Smooth muscle cell (in vitro differentiated cells): Measurements from ENCODE around the gene TRPC1. TPM values are rescaled to one million over a fixed set of nuclear protein-coding genes. Genes with fewer than 3 reads are reported as not detected.

Source experiments
- DNase-seq: peaks from one replicate; lab custom pipeline; 2025; ENCODE audit not compliant: unreplicated experiment; lab: John Stamatoyannopoulos, UW
- H2AFZ ChIP-seq: fragments of 200-600 bp; sonication (generic); 2 replicates; pipeline ENCODE4 v1.6.0; 2016; ENCODE audit warnings: antibody characterized with exemption, low read depth, mild to moderate bottlenecking
- H3F3A ChIP-seq: fragments of 200-600 bp; sonication (generic); 2 replicates; pipeline ENCODE4 v1.6.0; 2017; ENCODE audit warnings: antibody characterized with exemption, low read depth
- H3K27ac ChIP-seq: fragments of 200-600 bp; sonication (generic); 2 replicates; pipeline ENCODE4 v1.5.1; 2016; ENCODE audit warnings: low read depth, mild to moderate bottlenecking
- H3K27me3 ChIP-seq: fragments of 200-600 bp; sonication (generic); 2 replicates; pipeline ENCODE4 v1.6.1; 2016; ENCODE audit warnings: low read depth, mild to moderate bottlenecking
- H3K36me3 ChIP-seq: fragments of 200-600 bp; sonication (generic); 2 replicates; pipeline ENCODE4 v1.5.1; 2016; ENCODE audit warnings: low read depth
- H3K4me1 ChIP-seq: fragments of 200-600 bp; sonication (generic); 2 replicates; pipeline ENCODE4 v1.5.1; 2016; ENCODE audit warnings: low read depth
- H3K4me2 ChIP-seq: fragments of 200-600 bp; sonication (generic); 2 replicates; pipeline ENCODE4 v1.6.0; 2016; ENCODE audit warnings: mild to moderate bottlenecking
- H3K4me3 ChIP-seq: fragments of 200-600 bp; sonication (generic); 2 replicates; pipeline ENCODE4 v1.5.1; 2016; ENCODE audit warnings: mild to moderate bottlenecking
- H3K79me2 ChIP-seq: fragments of 200-600 bp; sonication (generic); 2 replicates; pipeline ENCODE4 v1.6.0; 2016; ENCODE audit warnings: low read depth, mild to moderate bottlenecking
- H3K9ac ChIP-seq: fragments of 200-600 bp; sonication (generic); 2 replicates; pipeline ENCODE4 v1.6.0; 2016; ENCODE audit warnings: low read depth
- H3K9me3 ChIP-seq: fragments of 200-600 bp; sonication (generic); replicated peaks from 2 replicates; pipeline ENCODE4 v1.5.1; 2016; ENCODE audit warnings: low read depth
- H4K20me1 ChIP-seq: fragments of 200-600 bp; sonication (generic); 2 replicates; pipeline ENCODE4 v1.6.0; 2016; ENCODE audit warnings: low read depth
- WGBS: methylation state at CpG from one replicate; pipeline ENCODE4 v1.1.7; 2016; ENCODE audit warnings: low lambda C conversion rate; 5-methylcytosine and 5-hydroxymethylcytosine counted together
- polyA plus RNA-seq: library from polyadenylated mRNA; unstranded; fragments of >200 nt; fragmentation: Nextera tagmentation; extraction: Ambion mirVana; gene quantifications from 2 replicates; pipeline ENCODE4 v1.2.1, GENCODE V29; 2016
- total RNA-seq: library from RNA; depleted of rRNA; stranded (reverse); fragments of >200 nt; gene quantifications from 2 replicates; pipeline ENCODE4 v1.2.3, GENCODE V29; 2014
- TF ChIP-seq, protein P1 (sequence below): fragments of 200-600 bp; sonication (generic); IDR thresholded peaks from 2 replicates; pipeline ENCODE4 v1.5.1; 2017; ENCODE audit warnings: borderline replicate concordance, mild to moderate bottlenecking, antibody characterized with exemption; ENCODE audit not compliant: insufficient read depth, poor library complexity, severe bottlenecking

Gene TRPC1
- total and polyA plus RNA-seq, 2 experiments from 2014 or later: 6.2 to 36.5 TPM

DNA sequence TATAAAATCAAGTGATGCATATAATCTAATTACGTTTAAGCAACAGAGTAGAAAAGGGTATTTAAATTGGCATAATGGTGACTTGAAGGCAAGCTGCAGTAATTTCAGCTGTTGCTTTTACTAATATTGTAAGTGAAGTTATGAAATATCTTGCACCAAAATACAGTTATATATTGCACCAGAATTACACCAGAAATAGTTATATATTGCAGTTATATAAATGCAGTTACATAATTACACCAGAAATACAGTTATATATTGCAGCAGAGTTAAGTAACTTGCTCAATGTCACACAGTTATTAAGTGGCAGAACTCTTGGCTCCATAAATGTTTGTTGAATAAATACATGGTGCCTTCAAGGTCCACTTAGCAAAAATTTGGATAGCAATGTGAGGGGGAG lies 113.7 kb downstream of the TRPC1 start:
- Histone ChIP-seq H3K9me3 (no peaks in the 10 kb centered on the region), H3K27me3 (no peaks in the 10 kb centered on the region), H3K79me2 (no peaks in the 10 kb centered on the region), H3K4me1 (no peaks in the 10 kb centered on the region), H3K27ac (no peak overlapping the region), H3K4me2 (no peak overlapping the region), H3K9ac (no peak overlapping the region), H4K20me1 (no peaks in the 10 kb centered on the region), H3K36me3 (no peaks in the 10 kb centered on the region), H2AFZ (no peak overlapping the region), H3F3A (no peaks in the 10 kb centered on the region), H3K4me3 (no peak overlapping the region)
- 100% methylated on average over 1 of the region's 1 CpG for WGBS
- TF ChIP-seq, protein P1, sequence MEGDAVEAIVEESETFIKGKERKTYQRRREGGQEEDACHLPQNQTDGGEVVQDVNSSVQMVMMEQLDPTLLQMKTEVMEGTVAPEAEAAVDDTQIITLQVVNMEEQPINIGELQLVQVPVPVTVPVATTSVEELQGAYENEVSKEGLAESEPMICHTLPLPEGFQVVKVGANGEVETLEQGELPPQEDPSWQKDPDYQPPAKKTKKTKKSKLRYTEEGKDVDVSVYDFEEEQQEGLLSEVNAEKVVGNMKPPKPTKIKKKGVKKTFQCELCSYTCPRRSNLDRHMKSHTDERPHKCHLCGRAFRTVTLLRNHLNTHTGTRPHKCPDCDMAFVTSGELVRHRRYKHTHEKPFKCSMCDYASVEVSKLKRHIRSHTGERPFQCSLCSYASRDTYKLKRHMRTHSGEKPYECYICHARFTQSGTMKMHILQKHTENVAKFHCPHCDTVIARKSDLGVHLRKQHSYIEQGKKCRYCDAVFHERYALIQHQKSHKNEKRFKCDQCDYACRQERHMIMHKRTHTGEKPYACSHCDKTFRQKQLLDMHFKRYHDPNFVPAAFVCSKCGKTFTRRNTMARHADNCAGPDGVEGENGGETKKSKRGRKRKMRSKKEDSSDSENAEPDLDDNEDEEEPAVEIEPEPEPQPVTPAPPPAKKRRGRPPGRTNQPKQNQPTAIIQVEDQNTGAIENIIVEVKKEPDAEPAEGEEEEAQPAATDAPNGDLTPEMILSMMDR: no peak
- DNase-seq: no peak

DNA sequence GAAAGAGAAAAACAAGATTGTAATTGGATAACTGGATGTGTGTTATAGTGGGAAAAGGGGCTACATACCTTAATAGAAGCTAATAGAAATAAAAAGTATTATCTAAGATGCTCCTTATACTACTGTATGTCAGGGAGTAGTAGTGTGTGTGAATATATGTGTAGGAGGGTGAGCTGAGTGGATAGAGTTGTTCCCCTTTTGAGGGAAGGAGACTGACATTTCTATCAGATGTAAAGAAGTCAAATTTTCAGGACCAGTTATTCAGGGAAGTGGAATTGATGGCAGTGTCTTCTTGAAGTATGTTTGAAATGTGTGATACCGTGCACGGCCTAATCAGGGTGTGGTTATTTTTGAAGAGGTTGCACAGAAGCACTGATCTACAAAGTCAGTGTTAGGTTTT lies 116.0 kb downstream of the TRPC1 start:
- H2AFZ ChIP-seq: no peak overlapping the region
- no peak for DNase-seq
- no peaks in the 10 kb centered on the region for H3K4me1 ChIP-seq
- no peak overlapping the region for H3K9ac ChIP-seq
- H3K4me2 ChIP-seq: no peak overlapping the region
- H3K9me3 ChIP-seq: no peaks in the 10 kb centered on the region
- H3K4me3 ChIP-seq: no peak overlapping the region
- H3K27ac ChIP-seq: no peak overlapping the region
- 96% methylated on average over 2 of the region's 2 CpGs for WGBS
- no peaks in the 10 kb centered on the region for H3K36me3 ChIP-seq
- H3K27me3 ChIP-seq: no peaks in the 10 kb centered on the region
- no peaks in the 10 kb centered on the region for H3K79me2 ChIP-seq
- H4K20me1 ChIP-seq: no peaks in the 10 kb centered on the region
- TF ChIP-seq, protein P1: no peak
- no peaks in the 10 kb centered on the region for H3F3A ChIP-seq

DNA sequence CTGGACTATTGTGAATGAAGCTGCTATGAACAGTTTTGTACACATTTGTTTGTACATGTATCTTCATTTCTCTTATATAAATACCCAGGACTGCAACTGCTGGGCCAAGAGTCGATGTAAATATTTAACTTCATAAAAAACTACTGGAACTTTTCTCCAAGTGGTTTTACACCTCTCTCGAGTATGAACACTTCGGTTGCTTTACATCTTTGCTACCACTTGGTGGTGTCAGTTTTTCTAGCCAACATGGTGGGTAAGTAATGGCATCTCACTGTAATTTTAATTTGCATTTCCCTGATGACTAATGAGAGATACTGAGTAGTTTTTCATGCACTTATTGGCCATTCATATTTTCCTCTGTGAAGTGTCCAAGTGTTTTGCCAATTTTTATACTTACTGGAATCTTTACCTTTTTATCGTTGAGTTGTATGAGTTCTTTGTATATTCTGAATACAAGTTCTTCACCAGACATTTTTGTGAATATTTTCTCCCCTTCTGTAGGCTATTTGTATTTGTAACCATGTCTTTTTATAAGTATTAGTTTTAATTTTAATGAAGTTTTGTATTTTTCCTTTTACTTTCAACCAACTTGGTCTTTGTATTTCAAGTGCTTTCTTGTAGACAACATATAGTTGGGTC lies 120.6 kb downstream of the TRPC1 start:
- Histone ChIP-seq H4K20me1 (no peaks in the 10 kb centered on the region), H3F3A (no peaks in the 10 kb centered on the region), H3K36me3 (no peaks in the 10 kb centered on the region), H3K9me3 (no peaks in the 10 kb centered on the region), H2AFZ (no peak overlapping the region), H3K9ac (no peak overlapping the region), H3K79me2 (no peaks in the 10 kb centered on the region), H3K4me1 (no peaks in the 10 kb centered on the region), H3K27me3 (no peaks in the 10 kb centered on the region), H3K4me2 (no peak overlapping the region), H3K4me3 (no peak overlapping the region), H3K27ac (no peak overlapping the region)
- no peak for DNase-seq
- TF ChIP-seq, protein P1: peak; percentile 42
- 67% methylated on average over 4 of the region's 4 CpGs for WGBS

DNA sequence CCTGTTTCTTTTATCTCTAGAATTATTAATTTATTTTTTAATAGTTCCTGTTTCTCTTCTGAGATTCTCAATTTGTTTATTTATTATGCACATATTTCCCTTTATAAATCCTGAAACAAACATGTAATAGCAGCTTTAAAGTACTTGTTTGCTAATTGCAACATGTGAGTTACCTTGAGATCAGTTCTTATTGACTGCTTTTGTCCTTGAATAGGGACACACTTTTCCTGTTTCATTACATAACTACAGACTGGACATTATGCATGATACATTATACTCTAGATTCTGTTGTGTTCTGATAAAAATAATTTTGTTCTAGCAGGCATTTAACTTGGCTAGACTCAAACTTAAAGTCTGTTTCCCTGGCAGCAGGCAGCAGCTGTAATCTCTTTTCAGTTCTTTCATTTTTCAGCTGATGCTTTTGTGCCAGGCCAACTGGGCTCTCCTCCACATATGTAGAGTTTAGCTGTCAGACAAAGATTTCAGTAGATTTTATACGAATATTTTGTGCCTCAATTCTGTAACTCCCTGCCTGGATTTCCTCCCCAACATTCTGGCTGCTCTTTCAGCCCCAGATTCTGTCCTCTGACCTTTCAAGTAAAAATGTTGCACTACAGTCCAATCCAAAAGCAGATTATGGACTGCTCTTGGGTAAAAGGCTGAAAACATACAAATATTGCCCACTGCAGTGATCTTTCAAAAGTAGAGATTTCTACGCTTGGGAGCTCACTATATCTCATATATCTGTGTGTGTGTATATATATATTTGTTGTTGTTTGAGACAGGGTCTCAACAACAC lies 123.1 kb downstream of the TRPC1 start:
- WGBS: 58% methylated on average over 2 of the region's 2 CpGs
- Histone ChIP-seq H3F3A (peaks cover 16% of the 10 kb centered on the region), H3K9me3 (no peaks in the 10 kb centered on the region), H3K27me3 (no peaks in the 10 kb centered on the region), H4K20me1 (no peaks in the 10 kb centered on the region), H3K4me1 (peaks cover 3% of the 10 kb centered on the region), H3K36me3 (no peaks in the 10 kb centered on the region), H2AFZ (no peak overlapping the region), H3K27ac (no peak overlapping the region), H3K4me3 (no peak overlapping the region), H3K9ac (no peak overlapping the region), H3K4me2 (no peak overlapping the region), H3K79me2 (no peaks in the 10 kb centered on the region)
- TF ChIP-seq, protein P1: no peak
- no peak for DNase-seq
